IgD-negative memory B cell (primary cell): Measurements from ENCODE around the gene LRRC38. TPM values are rescaled to one million over a fixed set of nuclear protein-coding genes. Genes with fewer than 3 reads are reported as not detected.

Experiments used
- H3K27ac Mint-ChIP-seq, 3 donors: one replicate each; pipeline ENCODE4 v1.8.0; 2020 to 2022; ENCODE audit warnings: mild to moderate bottlenecking in 3 of 3, mixed read lengths in 3 of 3, moderate library complexity in 1 of 3
- H3K27me3 Mint-ChIP-seq: one replicate; pipeline ENCODE4 v1.8.0; 2021; ENCODE audit warnings: mixed read lengths
- H3K36me3 Mint-ChIP-seq: one replicate; pipeline ENCODE4 v1.8.0; 2020; ENCODE audit warnings: mild to moderate bottlenecking, mixed read lengths
- H3K4me1 Mint-ChIP-seq, 3 donors: one replicate each; pipeline ENCODE4 v1.8.0; 2020 to 2022; ENCODE audit warnings: mixed read lengths in 3 of 3, mild to moderate bottlenecking in 1 of 3
- H3K4me3 Mint-ChIP-seq, 4 donors: one replicate each; pipeline ENCODE4 v1.8.0; 2020 to 2022; ENCODE audit warnings: mild to moderate bottlenecking in 4 of 4, mixed read lengths in 4 of 4, moderate library complexity in 3 of 4
- H3K9me3 Mint-ChIP-seq, 3 donors: one replicate each; pipeline ENCODE4 v1.8.0; 2020 to 2021; ENCODE audit warnings: mixed read lengths in 3 of 3, mild to moderate bottlenecking in 1 of 3
- polyA plus RNA-seq: library from polyadenylated mRNA; unstranded; fragments of 300-500 nt; fragmentation: Illumina TruSeq; gene quantifications from one replicate; pipeline ENCODE4 v1.2.3, GENCODE V29; 2021

Gene LRRC38
- polyA plus RNA-seq, 1 donor from 2014 or later = not detected

- Mint-ChIP-seq H3K9me3 (no peaks in the 10 kb centered on the region), H3K4me1 (peaks cover 0 to 2% (median 0%) of the 10 kb centered on the region in 3 donors), H3K4me3 (no peak overlapping the region), H3K27ac (no peak overlapping the region), H3K36me3 (no peaks in the 10 kb centered on the region), H3K27me3 (peaks cover 23% of the 10 kb centered on the region)
Observed at GRCh38 chr1:13499422-13499821, 14.4 kb downstream of the LRRC38 start.

- H3K27me3 Mint-ChIP-seq = peaks cover 21% of the 10 kb centered on the region
- no peaks in the 10 kb centered on the region for H3K9me3 Mint-ChIP-seq
- H3K27ac Mint-ChIP-seq = no peak overlapping the region
- H3K4me3 Mint-ChIP-seq = no peak overlapping the region
- H3K36me3 Mint-ChIP-seq = no peaks in the 10 kb centered on the region
- H3K4me1 Mint-ChIP-seq = peaks cover 0 to 2% (median 0%) of the 10 kb centered on the region in 3 donors
Observed at GRCh38 chr1:13498553-13498952, 15.2 kb downstream of the LRRC38 start.

- peaks cover 0 to 3% (median 0%) of the 10 kb centered on the region in 3 donors for H3K4me1 Mint-ChIP-seq
- H3K36me3 Mint-ChIP-seq = no peaks in the 10 kb centered on the region
- no peak overlapping the region for H3K4me3 Mint-ChIP-seq
- H3K27me3 Mint-ChIP-seq = peaks cover 22% of the 10 kb centered on the region
- H3K9me3 Mint-ChIP-seq = no peaks in the 10 kb centered on the region
- no peak overlapping the region for H3K27ac Mint-ChIP-seq
Observed at GRCh38 chr1:13495186-13495585, 18.6 kb downstream of the LRRC38 start.

GRCh38 chr1:13494712-13495111 is 19.1 kb downstream of the LRRC38 start:
- Mint-ChIP-seq H3K4me1 (peaks cover 0 to 3% (median 0%) of the 10 kb centered on the region in 3 donors), H3K27me3 (peaks cover 25% of the 10 kb centered on the region), H3K27ac (no peak overlapping the region), H3K4me3 (no peak overlapping the region), H3K36me3 (no peaks in the 10 kb centered on the region), H3K9me3 (no peaks in the 10 kb centered on the region)

- Mint-ChIP-seq H3K27ac (no peak overlapping the region), H3K9me3 (no peaks in the 10 kb centered on the region), H3K4me3 (no peak overlapping the region), H3K36me3 (no peaks in the 10 kb centered on the region), H3K4me1 (peaks cover 0 to 3% (median 0%) of the 10 kb centered on the region in 3 donors), H3K27me3 (peaks cover 30% of the 10 kb centered on the region)
Observed at GRCh38 chr1:13494025-13494424, 19.8 kb downstream of the LRRC38 start.

GRCh38 chr1:13492711-13493110 is 21.1 kb downstream of the LRRC38 start:
- Mint-ChIP-seq H3K27ac (peak overlapping the region in 1 of 3 donors; percentile 3), H3K4me1 (peaks cover 0 to 3% (median 0%) of the 10 kb centered on the region in 3 donors), H3K9me3 (no peaks in the 10 kb centered on the region), H3K36me3 (no peaks in the 10 kb centered on the region), H3K27me3 (peaks cover 34% of the 10 kb centered on the region), H3K4me3 (no peak overlapping the region)

- Mint-ChIP-seq H3K4me3 (no peak overlapping the region), H3K27me3 (peaks cover 21% of the 10 kb centered on the region), H3K36me3 (no peaks in the 10 kb centered on the region), H3K4me1 (peaks cover 0 to 1% (median 0%) of the 10 kb centered on the region in 3 donors), H3K27ac (no peak overlapping the region), H3K9me3 (no peaks in the 10 kb centered on the region)
Observed at GRCh38 chr1:13487957-13488356, 25.8 kb downstream of the LRRC38 start.

GRCh38 chr1:13487143-13487868 is 26.5 kb downstream of the LRRC38 start:
- Mint-ChIP-seq H3K4me3 (no peak overlapping the region), H3K36me3 (no peaks in the 10 kb centered on the region), H3K27me3 (peaks cover 21% of the 10 kb centered on the region), H3K4me1 (no peaks in the 10 kb centered on the region), H3K27ac (no peak overlapping the region), H3K9me3 (no peaks in the 10 kb centered on the region)

- no peak overlapping the region for H3K27ac Mint-ChIP-seq
- H3K4me3 Mint-ChIP-seq = no peak overlapping the region
- H3K36me3 Mint-ChIP-seq = no peaks in the 10 kb centered on the region
- no peaks in the 10 kb centered on the region for H3K9me3 Mint-ChIP-seq
- H3K27me3 Mint-ChIP-seq = peaks cover 10% of the 10 kb centered on the region
- H3K4me1 Mint-ChIP-seq = no peaks in the 10 kb centered on the region
Observed at GRCh38 chr1:13483946-13484345, 29.9 kb downstream of the LRRC38 start.

GRCh38 chr1:13482600-13482999 is 31.2 kb downstream of the LRRC38 start:
- Mint-ChIP-seq H3K4me3 (no peak overlapping the region), H3K36me3 (no peaks in the 10 kb centered on the region), H3K4me1 (no peaks in the 10 kb centered on the region), H3K27me3 (peaks cover 5% of the 10 kb centered on the region), H3K9me3 (no peaks in the 10 kb centered on the region), H3K27ac (no peak overlapping the region)

- Mint-ChIP-seq H3K27ac (no peak overlapping the region), H3K27me3 (no peaks in the 10 kb centered on the region), H3K4me3 (no peak overlapping the region), H3K36me3 (no peaks in the 10 kb centered on the region), H3K4me1 (no peaks in the 10 kb centered on the region), H3K9me3 (peaks cover 0 to 8% (median 5%) of the 10 kb centered on the region in 3 donors)
Observed at GRCh38 chr1:13479171-13479856, 34.5 kb downstream of the LRRC38 start.

GRCh38 chr1:13478692-13479091 is 35.1 kb downstream of the LRRC38 start:
- Mint-ChIP-seq H3K9me3 (peaks cover 0 to 11% (median 5%) of the 10 kb centered on the region in 3 donors), H3K36me3 (no peaks in the 10 kb centered on the region), H3K27me3 (no peaks in the 10 kb centered on the region), H3K4me3 (no peak overlapping the region), H3K27ac (no peak overlapping the region), H3K4me1 (no peaks in the 10 kb centered on the region)

- Mint-ChIP-seq H3K4me3 (no peak overlapping the region), H3K27me3 (no peaks in the 10 kb centered on the region), H3K36me3 (no peaks in the 10 kb centered on the region), H3K9me3 (peaks cover 0 to 9% (median 0%) of the 10 kb centered on the region in 3 donors), H3K27ac (no peak overlapping the region), H3K4me1 (no peaks in the 10 kb centered on the region)
Observed at GRCh38 chr1:13469343-13469742, 44.5 kb downstream of the LRRC38 start.

- no peaks in the 10 kb centered on the region for H3K36me3 Mint-ChIP-seq
- H3K27ac Mint-ChIP-seq = no peak overlapping the region
- H3K27me3 Mint-ChIP-seq = peaks cover 3% of the 10 kb centered on the region
- no peaks in the 10 kb centered on the region for H3K9me3 Mint-ChIP-seq
- H3K4me1 Mint-ChIP-seq = no peaks in the 10 kb centered on the region
- H3K4me3 Mint-ChIP-seq = no peak overlapping the region
Observed at GRCh38 chr1:13465515-13465914, 48.3 kb downstream of the LRRC38 start.

GRCh38 chr1:13462682-13463081 is 51.1 kb downstream of the LRRC38 start:
- Mint-ChIP-seq H3K36me3 (no peaks in the 10 kb centered on the region), H3K27me3 (peaks cover 7% of the 10 kb centered on the region), H3K4me1 (no peaks in the 10 kb centered on the region), H3K27ac (no peak overlapping the region), H3K9me3 (peaks cover 0 to 2% (median 0%) of the 10 kb centered on the region in 3 donors), H3K4me3 (no peak overlapping the region)

- peaks cover 0 to 4% (median 0%) of the 10 kb centered on the region in 3 donors for H3K9me3 Mint-ChIP-seq
- no peaks in the 10 kb centered on the region for H3K36me3 Mint-ChIP-seq
- H3K27ac Mint-ChIP-seq = no peak overlapping the region
- H3K4me1 Mint-ChIP-seq = no peaks in the 10 kb centered on the region
- no peak overlapping the region for H3K4me3 Mint-ChIP-seq
- H3K27me3 Mint-ChIP-seq = peaks cover 7% of the 10 kb centered on the region
Observed at GRCh38 chr1:13461977-13462376, 51.8 kb downstream of the LRRC38 start.
